ENCODE results near the gene KIRREL3. TPM values are rescaled to one million over a fixed set of nuclear protein-coding genes. Genes with fewer than 3 reads are reported as not detected.

The KIRREL3 gene
- total and polyA plus RNA-seq, 2 of the 8 experiments (the other 6 are each of a cell fraction or from before 2014, with no cell fraction given): 0.29 to 0.32 TPM

GRCh38 chr11:126378763-126379162 lies 621.8 kb downstream of the KIRREL3 start (continued):
- TF ChIP-seq BRCA1 (IDR thresholded peaks at IDR 0.05; ENCODE audit: low read depth, low read length) (no peak), MAFK (IDR thresholded peaks at IDR 0.05; ENCODE audit: low read depth, low read length) (no peak), SAP30 (IDR thresholded peaks at IDR 0.05; ENCODE audit: insufficient read depth, insufficient replicate concordance, low read length) (no peak), GTF2F1 (IDR thresholded peaks at IDR 0.05; ENCODE audit: borderline replicate concordance, low read depth, low read length) (no peak), KDM1A (IDR thresholded peaks at IDR 0.05; ENCODE audit: borderline replicate concordance, low read length) (no peak), SIX5 (IDR thresholded peaks at IDR 0.05; ENCODE audit: low read depth, low read length) (no peak), MAX (IDR thresholded peaks at IDR 0.05) (no peak)

All from H1 (cell line).